WTC11 (cell line): Measurements from ENCODE around the gene BRSK2. TPM values are rescaled to one million over a fixed set of nuclear protein-coding genes. Genes with fewer than 3 reads are reported as not detected.

Experiments used
- ATAC-seq: fragments of 200-7000 bp; cut with Tn5 transposase; 2 replicates; pipeline ENCODE4 v1.10.0; 2021; ENCODE audit warnings: mild to moderate bottlenecking, moderate library complexity
- CTCF ChIA-PET: fragments of 300-600 bp; sonication (Branson Sonifier 250); formaldehyde crosslinking; loops from one replicate; lab custom pipeline; 2021; ENCODE audit warnings: antibody characterized with exemption; lab: Charles Lee
- POLR2A ChIA-PET: fragments of 350-600 bp; sonication (Branson Sonifier 250); formaldehyde crosslinking; loops from one replicate; lab custom pipeline; 2021; ENCODE audit warnings: antibody characterized with exemption; lab: Charles Lee
- DNase-seq: peaks from one replicate; pipeline ENCODE4 v3.0.0; 2021; ENCODE audit warnings: low spot score
- H3K27ac Mint-ChIP-seq: 2 replicates; pipeline ENCODE4 v1.8.0; 2021; ENCODE audit warnings: mixed read lengths
- H3K27me3 Mint-ChIP-seq: 2 replicates; pipeline ENCODE4 v1.8.0; 2021; ENCODE audit warnings: low read depth, mild to moderate bottlenecking, moderate library complexity, mixed read lengths
- H3K36me3 Mint-ChIP-seq: 2 replicates; pipeline ENCODE4 v1.8.0; 2021; ENCODE audit warnings: mixed read lengths
- H3K4me1 Mint-ChIP-seq: 2 replicates; pipeline ENCODE4 v1.8.0; 2022; ENCODE audit warnings: mixed read lengths
- H3K4me3 Mint-ChIP-seq: 2 replicates; pipeline ENCODE4 v1.8.0; 2021; ENCODE audit warnings: mild to moderate bottlenecking, moderate library complexity, mixed read lengths
- H3K9me3 Mint-ChIP-seq: 2 replicates; pipeline ENCODE4 v1.8.0; 2021; ENCODE audit warnings: mixed read lengths
- ATF2 ChIP-seq: sonication (generic); formaldehyde crosslinking; IDR thresholded peaks from 2 replicates; pipeline ENCODE4 v1.8.1; 2022; ENCODE audit warnings: low read depth, missing genetic modification reagents, borderline replicate concordance
- ATF3 ChIP-seq: sonication (generic); formaldehyde crosslinking; conservative IDR thresholded peaks from 2 replicates; pipeline ENCODE4 v1.8.1; 2022; ENCODE audit warnings: mild to moderate bottlenecking, missing genetic modification reagents
- CREB1 ChIP-seq: sonication (generic); formaldehyde crosslinking; IDR thresholded peaks from 2 replicates; pipeline ENCODE4 v1.8.0; 2023; ENCODE audit warnings: mild to moderate bottlenecking, missing genetic modification reagents
- E2F4 ChIP-seq: sonication (generic); formaldehyde crosslinking; IDR thresholded peaks from 2 replicates; pipeline ENCODE4 v1.8.1; 2022; ENCODE audit warnings: low read depth, mild to moderate bottlenecking, moderate library complexity, missing genetic modification reagents, borderline replicate concordance
- E2F5 ChIP-seq: sonication (generic); formaldehyde crosslinking; IDR thresholded peaks from 2 replicates; pipeline ENCODE4 v1.8.1; 2022; ENCODE audit warnings: mild to moderate bottlenecking, moderate library complexity, missing genetic modification reagents
- EMX1 ChIP-seq: fragments of 250-450 bp; sonication (Bioruptor Pico); IDR thresholded peaks from 2 replicates; pipeline ENCODE4 v1.8.0; 2021; ENCODE audit warnings: mild to moderate bottlenecking
- ETV6 ChIP-seq: sonication (generic); formaldehyde crosslinking; IDR thresholded peaks from 2 replicates; pipeline ENCODE4 v1.8.1; 2022; ENCODE audit warnings: mild to moderate bottlenecking, missing genetic modification reagents
- FOXP1 ChIP-seq: sonication (generic); formaldehyde crosslinking; IDR thresholded peaks from 2 replicates; pipeline ENCODE4 v1.8.0; 2022; ENCODE audit warnings: missing genetic modification reagents, mild to moderate bottlenecking, moderate library complexity, borderline replicate concordance
- GRHL2 ChIP-seq: fragments of 250-450 bp; sonication (Bioruptor Pico); IDR thresholded peaks from 2 replicates; pipeline ENCODE4 v1.8.0; 2022; ENCODE audit warnings: mild to moderate bottlenecking, moderate library complexity; ENCODE audit not compliant: insufficient replicate concordance, severe bottlenecking
- NFE2L1 ChIP-seq: sonication (generic); formaldehyde crosslinking; IDR thresholded peaks from 2 replicates; pipeline ENCODE4 v1.8.1; 2023; ENCODE audit warnings: missing genetic modification reagents
- NR2C2 ChIP-seq: sonication (generic); formaldehyde crosslinking; IDR thresholded peaks from 2 replicates; pipeline ENCODE4 v1.8.0; 2022; ENCODE audit warnings: mild to moderate bottlenecking, missing genetic modification reagents
- NR3C1 ChIP-seq: sonication (generic); formaldehyde crosslinking; conservative IDR thresholded peaks from 2 replicates; pipeline ENCODE4 v1.8.1; 2023; ENCODE audit warnings: low read depth, mild to moderate bottlenecking, missing genetic modification reagents
- PRRX2 ChIP-seq: fragments of 250-450 bp; sonication (Bioruptor Pico); IDR thresholded peaks from 2 replicates; pipeline ENCODE4 v1.8.0; 2021; ENCODE audit warnings: mild to moderate bottlenecking
- RORB ChIP-seq: fragments of 250-450 bp; sonication (Bioruptor Pico); IDR thresholded peaks from 2 replicates; pipeline ENCODE4 v1.9.0; 2021; ENCODE audit warnings: mild to moderate bottlenecking
- SMAD4 ChIP-seq: sonication (generic); formaldehyde crosslinking; IDR thresholded peaks from 2 replicates; pipeline ENCODE4 v1.8.0; 2022; ENCODE audit warnings: mild to moderate bottlenecking, missing genetic modification reagents
- SOX15 ChIP-seq: fragments of 250-450 bp; sonication (Bioruptor Pico); IDR thresholded peaks from 2 replicates; pipeline ENCODE4 v1.9.0; 2021; ENCODE audit warnings: mild to moderate bottlenecking
- SP1 ChIP-seq: sonication (generic); formaldehyde crosslinking; conservative IDR thresholded peaks from 2 replicates; pipeline ENCODE4 v1.8.1; 2022; ENCODE audit warnings: missing genetic modification reagents
- TEAD4 ChIP-seq: sonication (generic); formaldehyde crosslinking; IDR thresholded peaks from 2 replicates; pipeline ENCODE4 v1.8.0; 2022; ENCODE audit warnings: mild to moderate bottlenecking, missing genetic modification reagents
- USF2 ChIP-seq: sonication (generic); formaldehyde crosslinking; IDR thresholded peaks from 2 replicates; pipeline ENCODE4 v1.8.1; 2023; ENCODE audit warnings: mild to moderate bottlenecking, missing genetic modification reagents, moderate library complexity
- ZMAT4 ChIP-seq: fragments of 250-450 bp; sonication (Bioruptor Pico); IDR thresholded peaks from 2 replicates; pipeline ENCODE4 v1.9.0; 2021; ENCODE audit warnings: mild to moderate bottlenecking
- ZNF232 ChIP-seq: sonication (generic); formaldehyde crosslinking; IDR thresholded peaks from 2 replicates; pipeline ENCODE4 v1.8.0; 2022; ENCODE audit warnings: mild to moderate bottlenecking, missing genetic modification reagents
- ZNF263 ChIP-seq: sonication (generic); formaldehyde crosslinking; IDR thresholded peaks from 2 replicates; pipeline ENCODE4 v1.8.1; 2022; ENCODE audit warnings: low read depth, mild to moderate bottlenecking, moderate library complexity, missing genetic modification reagents
- ZNF396 ChIP-seq: fragments of 250-450 bp; sonication (Bioruptor Pico); IDR thresholded peaks from 2 replicates; pipeline ENCODE4 v1.8.0; 2021; ENCODE audit warnings: mild to moderate bottlenecking, moderate library complexity, borderline replicate concordance
- ZNF416 ChIP-seq: fragments of 250-450 bp; sonication (Bioruptor Pico); IDR thresholded peaks from 2 replicates; pipeline ENCODE4 v1.9.0; 2021; ENCODE audit warnings: mild to moderate bottlenecking, inconsistent platforms
- ZNF512 ChIP-seq: sonication (generic); formaldehyde crosslinking; IDR thresholded peaks from 2 replicates; pipeline ENCODE4 v1.8.1; 2022; ENCODE audit warnings: missing genetic modification reagents, borderline replicate concordance
- total RNA-seq: library from RNA; stranded (reverse); gene quantifications from 3 replicates; pipeline ENCODE4 v1.2.3, GENCODE V29; 2021

Gene BRSK2
- total RNA-seq, 1 experiment from 2014 or later: 34.5 TPM

GRCh38 chr11:1461826-1462697 is 72.3 kb downstream of the BRSK2 start:
- no peak for ATAC-seq
- Mint-ChIP-seq H3K9me3 (no peaks in the 10 kb centered on the region), H3K36me3 (no peaks in the 10 kb centered on the region), H3K4me3 (no peak overlapping the region), H3K27me3 (no peaks in the 10 kb centered on the region), H3K27ac (no peak overlapping the region), H3K4me1 (no peaks in the 10 kb centered on the region)
- TF ChIP-seq E2F5 (CRISPR knock-in tag): no peak
- TF ChIP-seq NR3C1 (CRISPR knock-in tag): no peak
- TF ChIP-seq NR2C2: no peak
- no peak for TF ChIP-seq SOX15 (CRISPR knock-in tag)
- TF ChIP-seq USF2: no peak
- no peak for TF ChIP-seq PRRX2 (CRISPR knock-in tag)
- TF ChIP-seq TEAD4 (CRISPR knock-in tag): no peak
- TF ChIP-seq SP1 (CRISPR knock-in tag): no peak
- no peak for TF ChIP-seq ZNF263 (CRISPR knock-in tag)
- TF ChIP-seq ATF3: no peak
- no peak for TF ChIP-seq ATF2 (CRISPR knock-in tag)
- DNase-seq: no peak
- POLR2A ChIA-PET: no interaction called here
- CTCF ChIA-PET: interaction anchor here (1.7 kb wide), 1 partner anchor 43 kb away, joined by 5 read pairs; no protein-coding TSS in a partner anchor

- no peak for ATAC-seq
- TF ChIP-seq PRRX2 (CRISPR knock-in tag) (no peak), FOXP1 (CRISPR knock-in tag) (no peak), RORB (CRISPR knock-in tag) (no peak), ATF3 (no peak), ZNF232 (CRISPR knock-in tag) (no peak)
- CTCF ChIA-PET: interaction anchor here (0.8 to 2.0 kb wide), 3 partner anchors 9 to 177 kb away, joined by 3 to 6 read pairs (median 4); no protein-coding TSS in a partner anchor
Measured at GRCh38 chr11:1462698-1462975, 72.9 kb downstream of the BRSK2 start.

GRCh38 chr11:1463056-1463455 is 73.3 kb downstream of the BRSK2 start:
- CTCF ChIA-PET: interaction anchor here (0.8 to 2.0 kb wide), 4 partner anchors 10 to 177 kb away, joined by 3 to 6 read pairs (median 4); no protein-coding TSS in a partner anchor
- TF ChIP-seq RORB (CRISPR knock-in tag): no peak
- no peak for TF ChIP-seq NFE2L1 (CRISPR knock-in tag)
- TF ChIP-seq ZMAT4 (CRISPR knock-in tag): no peak
- TF ChIP-seq ZNF396 (CRISPR knock-in tag): no peak
- TF ChIP-seq SMAD4 (CRISPR knock-in tag): no peak
- TF ChIP-seq ETV6 (CRISPR knock-in tag): no peak
- TF ChIP-seq ZNF416 (CRISPR knock-in tag): no peak
- TF ChIP-seq ATF3: no peak
- no peak for TF ChIP-seq ZNF512 (CRISPR knock-in tag)
- no peak for TF ChIP-seq GRHL2 (CRISPR knock-in tag)
- no peak for TF ChIP-seq EMX1
- TF ChIP-seq CREB1 (CRISPR knock-in tag): no peak
- TF ChIP-seq E2F4 (CRISPR knock-in tag): no peak

More at GRCh38 chr11:1462698-1462975, 72.9 kb downstream of the BRSK2 start:
- Mint-ChIP-seq H3K27ac (no peak overlapping the region), H3K4me3 (no peak overlapping the region), H3K36me3 (no peaks in the 10 kb centered on the region), H3K27me3 (no peaks in the 10 kb centered on the region), H3K4me1 (no peaks in the 10 kb centered on the region), H3K9me3 (no peaks in the 10 kb centered on the region)
- DNase-seq: no peak
- POLR2A ChIA-PET: no interaction called here

More at GRCh38 chr11:1463056-1463455, 73.3 kb downstream of the BRSK2 start:
- H3K36me3 Mint-ChIP-seq: no peaks in the 10 kb centered on the region
- no peak overlapping the region for H3K27ac Mint-ChIP-seq
- no peak overlapping the region for H3K4me3 Mint-ChIP-seq
- POLR2A ChIA-PET: no interaction called here
- no peaks in the 10 kb centered on the region for H3K4me1 Mint-ChIP-seq
- ATAC-seq (no peak), DNase-seq (no peak)
- H3K27me3 Mint-ChIP-seq: no peaks in the 10 kb centered on the region
- no peaks in the 10 kb centered on the region for H3K9me3 Mint-ChIP-seq
